Thyroid gland (tissue), 4 donors: ENCODE results near the gene PADI4. TPM values are rescaled to one million over a fixed set of nuclear protein-coding genes. Genes with fewer than 3 reads are reported as not detected.

Source experiments
- DNase-seq, 2 donors: peaks; one replicate each; pipeline ENCODE4 v3.0.0-alpha.2; 2019
- H3K27ac ChIP-seq, 3 donors: fragments of 200-600 bp; sonication (generic); 1 replicate in 2 of 3; 2 replicates in 1 of 3; pipeline ENCODE4 v1.5.1; 2016 to 2019; ENCODE audit warnings: mild to moderate bottlenecking in 1 of 3, moderate library complexity in 1 of 3
- H3K27me3 ChIP-seq: fragments of 200-600 bp; sonication (generic); one replicate; pipeline ENCODE4 v1.5.1; 2019
- H3K36me3 ChIP-seq, 2 donors: fragments of 200-600 bp; sonication (generic); one replicate each; pipeline ENCODE4 v1.5.1; 2016 to 2019
- H3K4me1 ChIP-seq, 2 donors: fragments of 200-600 bp; sonication (generic); one replicate each; pipeline ENCODE4 v1.5.1; 2017 to 2019
- H3K4me3 ChIP-seq, 3 donors: fragments of 200-600 bp; sonication (generic); replicated peaks in 1 of 3; 1 replicate in 2 of 3; 2 replicates in 1 of 3; pipeline ENCODE4 v1.5.1; 2016; ENCODE audit warnings: mild to moderate bottlenecking in 1 of 3
- H3K9me3 ChIP-seq: fragments of 200-600 bp; sonication (generic); one replicate; pipeline ENCODE4 v1.5.1; 2017
- POLR2A ChIP-seq, 2 donors: fragments of 450-650 bp; IDR thresholded peaks; one replicate each; pipeline ENCODE4 v1.6.1; 2017; ENCODE audit warnings: antibody characterized with exemption in 2 of 2, mild to moderate bottlenecking in 2 of 2, moderate library complexity in 1 of 2
- WGBS, 2 donors: methylation state at CpG; one replicate each; pipeline ENCODE4 v1.1.5; 2017; 5-methylcytosine and 5-hydroxymethylcytosine counted together
- intact Hi-C: fragments of 100-400 bp; cut with DNase I; formaldehyde crosslinking; loops from one replicate; pipeline ENCODE4 v1.15.1; 2023
- total RNA-seq, 4 donors: library from RNA; depleted of rRNA; stranded (reverse); fragments of >200 nt; gene quantifications; one replicate each; pipeline ENCODE4 v1.2.3, GENCODE V29; 2016
- TF ChIP-seq, protein P1 (sequence below), 6 experiments: fragments of 200-600 bp in 3 of 6; fragments of 450-650 bp in 3 of 6; sonication (generic) in 3 of 6; IDR thresholded peaks; one replicate each; pipeline ENCODE4 v1.5.1; 2016 to 2019; ENCODE audit warnings: antibody characterized with exemption in 6 of 6, mild to moderate bottlenecking in 2 of 6, inconsistent platforms in 1 of 6, moderate library complexity in 1 of 6

PADI4 gene
- total RNA-seq, 4 donors from 2014 or later: 0.45 TPM; not detected in 3

DNA sequence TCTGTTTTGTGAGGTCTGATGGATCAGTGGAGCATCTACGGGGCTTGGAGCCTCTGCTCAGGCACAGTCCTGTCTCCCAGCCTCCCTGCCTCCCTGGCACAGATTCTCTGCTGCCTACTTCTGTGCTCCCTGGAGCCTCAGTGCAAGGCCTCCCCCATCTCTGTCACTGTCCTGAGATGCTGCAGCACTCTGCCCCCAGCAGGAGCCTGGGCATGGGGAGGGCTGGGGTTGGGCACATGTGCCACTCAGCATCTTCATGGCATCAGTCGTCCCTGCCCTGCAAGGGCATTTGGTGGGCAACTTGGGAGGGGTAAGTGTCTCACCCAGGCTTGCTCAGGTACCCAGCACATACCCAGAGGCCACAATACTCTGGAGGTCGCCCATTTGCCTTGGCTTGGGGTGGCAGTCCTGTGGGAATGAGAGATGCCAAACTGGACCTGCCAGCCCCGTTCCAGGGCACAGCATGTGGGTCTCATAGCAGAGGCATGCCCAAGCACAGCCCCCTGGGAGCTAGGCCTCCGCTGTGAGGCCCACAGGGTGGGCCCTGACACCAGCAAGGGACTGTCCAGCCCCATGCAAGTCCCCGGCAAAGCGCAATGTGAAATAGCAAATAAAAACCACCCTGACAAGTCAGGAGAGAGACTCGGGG lies 30.4 kb upstream of the PADI4 start:
- DNase-seq: no peak
- H3K9me3 ChIP-seq: no peaks in the 10 kb centered on the region
- H3K4me3 ChIP-seq: no peak overlapping the region
- H3K4me1 ChIP-seq: no peaks in the 10 kb centered on the region
- no peak for TF ChIP-seq POLR2A (IDR thresholded peaks at IDR 0.05)
- TF ChIP-seq, protein P1, sequence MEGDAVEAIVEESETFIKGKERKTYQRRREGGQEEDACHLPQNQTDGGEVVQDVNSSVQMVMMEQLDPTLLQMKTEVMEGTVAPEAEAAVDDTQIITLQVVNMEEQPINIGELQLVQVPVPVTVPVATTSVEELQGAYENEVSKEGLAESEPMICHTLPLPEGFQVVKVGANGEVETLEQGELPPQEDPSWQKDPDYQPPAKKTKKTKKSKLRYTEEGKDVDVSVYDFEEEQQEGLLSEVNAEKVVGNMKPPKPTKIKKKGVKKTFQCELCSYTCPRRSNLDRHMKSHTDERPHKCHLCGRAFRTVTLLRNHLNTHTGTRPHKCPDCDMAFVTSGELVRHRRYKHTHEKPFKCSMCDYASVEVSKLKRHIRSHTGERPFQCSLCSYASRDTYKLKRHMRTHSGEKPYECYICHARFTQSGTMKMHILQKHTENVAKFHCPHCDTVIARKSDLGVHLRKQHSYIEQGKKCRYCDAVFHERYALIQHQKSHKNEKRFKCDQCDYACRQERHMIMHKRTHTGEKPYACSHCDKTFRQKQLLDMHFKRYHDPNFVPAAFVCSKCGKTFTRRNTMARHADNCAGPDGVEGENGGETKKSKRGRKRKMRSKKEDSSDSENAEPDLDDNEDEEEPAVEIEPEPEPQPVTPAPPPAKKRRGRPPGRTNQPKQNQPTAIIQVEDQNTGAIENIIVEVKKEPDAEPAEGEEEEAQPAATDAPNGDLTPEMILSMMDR (IDR thresholded peaks at IDR 0.05): no peak
- 82 to 91% methylated on average over 6 of the region's 8 CpGs for WGBS, 2 donors
- no peak overlapping the region for H3K27ac ChIP-seq
- H3K27me3 ChIP-seq: no peaks in the 10 kb centered on the region
- intact Hi-C loops: no loop called here
- no peaks in the 10 kb centered on the region for H3K36me3 ChIP-seq

DNA sequence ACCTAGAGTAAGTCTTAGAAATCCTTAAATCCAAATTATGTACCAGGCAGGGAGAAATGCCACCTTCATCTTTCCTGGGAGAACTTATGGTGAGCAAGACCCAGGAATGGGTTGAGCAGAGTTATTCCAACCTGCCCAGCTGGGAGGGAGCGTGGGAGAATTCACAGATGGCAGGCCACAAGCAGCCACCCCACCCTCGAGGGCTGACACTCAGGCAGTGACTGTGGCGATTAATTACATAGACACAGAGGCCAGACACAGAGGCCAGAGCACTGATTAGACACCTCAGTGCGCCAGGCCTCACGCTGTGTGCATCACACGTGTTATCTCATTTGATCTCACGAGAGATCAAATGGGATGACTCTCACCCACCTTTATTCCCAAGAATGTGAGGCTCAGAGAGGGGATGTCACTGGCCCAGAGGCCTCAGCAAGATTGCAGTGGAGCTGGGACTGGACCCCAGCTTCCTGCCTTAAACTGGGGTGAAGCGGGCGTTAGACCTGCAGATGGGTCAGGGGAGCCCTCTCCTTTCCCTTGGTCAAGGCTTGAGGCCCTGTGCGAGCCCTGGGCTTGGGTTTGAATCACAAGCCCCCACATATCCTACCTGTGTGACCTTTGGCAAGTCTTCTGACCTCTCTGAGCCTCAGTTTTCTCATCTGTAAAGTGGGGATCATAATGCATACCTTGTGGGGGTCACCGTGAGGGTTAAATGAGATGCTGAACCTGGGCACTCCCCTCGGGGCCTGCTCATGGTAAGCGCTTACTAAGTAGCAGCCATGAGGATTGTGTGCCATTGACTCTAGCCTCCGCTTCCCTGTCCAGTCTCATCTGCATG lies 28.8 kb upstream of the PADI4 start:
- intact Hi-C loops: no loop called here
- no peaks in the 10 kb centered on the region for H3K27me3 ChIP-seq
- H3K27ac ChIP-seq: no peak overlapping the region
- TF ChIP-seq, protein P1 (IDR thresholded peaks at IDR 0.05): no peak
- no peak for TF ChIP-seq POLR2A (IDR thresholded peaks at IDR 0.05)
- no peak for DNase-seq
- no peaks in the 10 kb centered on the region for H3K9me3 ChIP-seq
- no peak overlapping the region for H3K4me3 ChIP-seq
- 86% methylated on average over 10 to 14 of the region's 14 CpGs for WGBS, 2 donors
- no peaks in the 10 kb centered on the region for H3K36me3 ChIP-seq
- H3K4me1 ChIP-seq: no peaks in the 10 kb centered on the region

DNA sequence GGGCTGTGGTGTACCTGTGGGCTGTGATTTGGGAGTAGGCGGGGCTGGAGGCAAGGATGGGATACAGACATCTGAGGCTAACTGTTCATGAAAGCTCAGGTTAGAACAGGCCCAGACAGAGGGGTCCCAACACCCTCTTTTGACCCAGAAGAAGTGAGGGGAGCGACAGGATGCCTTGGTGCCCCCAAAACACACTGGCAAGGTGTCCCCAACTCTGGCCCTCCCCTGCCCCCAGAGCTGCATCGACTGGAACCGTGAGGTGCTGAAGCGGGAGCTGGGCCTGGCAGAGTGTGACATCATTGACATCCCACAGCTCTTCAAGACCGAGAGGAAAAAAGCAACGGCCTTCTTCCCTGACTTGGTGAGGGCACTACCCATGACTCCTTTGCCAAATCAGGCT lies 27.6 kb upstream of the PADI4 start:
- H3K36me3 ChIP-seq: no peaks in the 10 kb centered on the region
- WGBS, 2 donors: 75 to 86% methylated on average over 7 of the region's 7 CpGs
- intact Hi-C loops: no loop called here
- TF ChIP-seq POLR2A (IDR thresholded peaks at IDR 0.05): no peak
- TF ChIP-seq, protein P1 (IDR thresholded peaks at IDR 0.05): no peak
- H3K4me3 ChIP-seq: no peak overlapping the region
- no peaks in the 10 kb centered on the region for H3K4me1 ChIP-seq
- DNase-seq: no peak
- no peaks in the 10 kb centered on the region for H3K9me3 ChIP-seq
- H3K27ac ChIP-seq: no peak overlapping the region
- H3K27me3 ChIP-seq: no peaks in the 10 kb centered on the region

DNA sequence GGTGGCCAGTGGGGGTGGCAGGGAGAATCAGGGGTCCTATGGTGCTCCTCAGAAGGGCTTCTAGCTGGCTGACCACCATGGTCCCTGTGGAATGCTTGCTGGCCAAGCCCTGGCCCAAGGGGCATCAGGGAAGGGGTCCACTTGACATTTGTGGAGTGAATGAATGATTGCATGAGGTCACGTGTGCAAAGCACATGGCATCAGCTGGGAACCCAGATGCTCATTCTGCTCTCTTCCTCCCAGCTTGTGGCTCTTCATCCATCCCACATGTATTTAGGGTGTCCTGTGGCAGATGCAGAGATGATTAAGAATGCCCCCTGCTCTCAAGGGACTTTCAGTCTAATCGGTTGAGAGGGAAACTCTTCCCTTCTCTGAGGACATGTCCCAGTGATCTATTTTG lies 27.1 kb upstream of the PADI4 start:
- no peak overlapping the region for H3K4me3 ChIP-seq
- no peak for DNase-seq
- H3K9me3 ChIP-seq: no peaks in the 10 kb centered on the region
- H3K4me1 ChIP-seq: no peaks in the 10 kb centered on the region
- no peaks in the 10 kb centered on the region for H3K36me3 ChIP-seq
- 74 to 76% methylated on average over 2 of the region's 2 CpGs for WGBS, 2 donors
- H3K27ac ChIP-seq: no peak overlapping the region
- TF ChIP-seq, protein P1 (IDR thresholded peaks at IDR 0.05): no peak
- no peak for TF ChIP-seq POLR2A (IDR thresholded peaks at IDR 0.05)
- no peaks in the 10 kb centered on the region for H3K27me3 ChIP-seq
- intact Hi-C loops: no loop called here

DNA sequence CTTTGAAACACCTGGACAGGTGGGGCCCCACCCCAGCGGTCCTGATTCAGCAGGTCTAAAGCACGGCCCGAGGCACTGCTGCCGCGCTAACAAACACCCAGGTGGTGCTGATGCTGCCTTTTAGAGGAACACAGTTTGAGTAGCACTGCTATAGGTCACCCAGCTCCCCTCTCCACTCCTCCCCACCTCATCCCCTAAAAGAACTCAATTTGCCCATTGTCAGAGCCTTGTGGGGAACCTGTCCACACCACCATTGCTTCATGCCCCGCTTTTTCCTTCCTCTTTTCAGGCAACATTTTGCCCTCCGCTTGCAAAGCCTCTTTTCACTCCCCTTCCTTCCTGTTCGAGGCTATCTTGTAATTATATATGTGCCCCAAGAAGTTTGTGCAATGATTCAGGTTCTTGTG lies 26.2 kb upstream of the PADI4 start:
- no peak for DNase-seq
- Histone ChIP-seq H3K36me3 (no peaks in the 10 kb centered on the region), H3K27ac (no peak overlapping the region), H3K4me3 (no peak overlapping the region), H3K4me1 (no peaks in the 10 kb centered on the region), H3K27me3 (no peaks in the 10 kb centered on the region), H3K9me3 (no peaks in the 10 kb centered on the region)
- TF ChIP-seq POLR2A (IDR thresholded peaks at IDR 0.05): no peak
- TF ChIP-seq, protein P1 (IDR thresholded peaks at IDR 0.05): no peak
- intact Hi-C loops: no loop called here
- 71 to 80% methylated on average over 8 of the region's 8 CpGs for WGBS, 2 donors
